GM12878 (cell line): ENCODE results near the gene ZNF879. TPM values are rescaled to one million over a fixed set of nuclear protein-coding genes. Genes with fewer than 3 reads are reported as not detected.

Experiments used
- ATAC-seq: fragments of 200-7000 bp; cut with Tn5 transposase; 3 replicates; pipeline ENCODE4 v1.9.1; 2020; ENCODE audit warnings: mild to moderate bottlenecking, moderate library complexity
- BruUV-seq: library from RNA; stranded (reverse); fragments of 400-500 nt; replicated peaks from 2 replicates; lab custom pipeline; 2021; lab: Mats Ljungman, UMichigan
- CTCF ChIA-PET: fragments of 300-600 bp; sonication (Branson Sonifier 250); formaldehyde crosslinking; extraction: SDS; loops from one replicate; lab custom pipeline; 2021; ENCODE audit warnings: inconsistent platforms; lab: Yijun Ruan, JAX
- POLR2A ChIA-PET: fragments of 350-600 bp; formaldehyde crosslinking; extraction: SDS; loops from one replicate; lab custom pipeline; 2021; ENCODE audit warnings: inconsistent platforms; lab: Charles Lee
- RAD21 ChIA-PET: fragments of 300-600 bp; sonication (Branson Sonifier 250); formaldehyde crosslinking; loops from one replicate; lab custom pipeline; 2023; ENCODE audit warnings: antibody characterized with exemption; ENCODE audit not compliant: unreplicated experiment; lab: Charles Lee
- SMC1A ChIA-PET: fragments of 300-600 bp; sonication (Branson Sonifier 250); formaldehyde crosslinking; loops from one replicate; lab custom pipeline; 2023; ENCODE audit not compliant: unreplicated experiment, uncharacterized antibody; lab: Charles Lee
- DNase-seq: peaks from one replicate; pipeline ENCODE4 v3.0.0-alpha.2; 2011; ENCODE audit warnings: low read depth, low spot score
- FAIRE-seq: peaks from 3 replicates; lab custom pipeline; 2011; peaks lifted over from hg19 to GRCh38; lab: Jason Lieb, UNC
- H2AFZ ChIP-seq: 2 replicates; pipeline ENCODE4 v1.6.0; 2011; ENCODE audit warnings: low read depth, low read length, control low read depth; ENCODE audit not compliant: control insufficient read depth
- H3K27ac ChIP-seq: 2 replicates; pipeline ENCODE4 v1.5.1; 2011; ENCODE audit warnings: control low read depth; ENCODE audit not compliant: control insufficient read depth, insufficient read depth
- H3K27me3 ChIP-seq, 2 experiments: replicated peaks in 1 of 2; 2 replicates each; pipeline versions ENCODE4 v1.6.0 to v1.6.1; 2011; ENCODE audit warnings: low read length in 1 of 2; ENCODE audit not compliant: control insufficient read depth in 2 of 2, insufficient read depth in 2 of 2
- H3K36me3 ChIP-seq, 2 experiments: 2 replicates each; pipeline ENCODE4 v1.5.1; 2011; ENCODE audit warnings: low read length in 1 of 2; ENCODE audit not compliant: control insufficient read depth in 2 of 2, insufficient read depth in 2 of 2
- H3K4me1 ChIP-seq: 2 replicates; pipeline ENCODE4 v1.6.1; 2011; ENCODE audit warnings: mild to moderate bottlenecking, low read length, moderate library complexity, mixed read lengths; ENCODE audit not compliant: control insufficient read depth, insufficient read depth
- H3K4me2 ChIP-seq: 2 replicates; pipeline ENCODE4 v1.6.0; 2011; ENCODE audit warnings: control low read depth; ENCODE audit not compliant: control insufficient read depth, insufficient read depth
- H3K4me3 ChIP-seq: fragments of 200-600 bp; sonication (generic); 2 replicates; pipeline ENCODE4 v1.5.1; 2016
- H3K79me2 ChIP-seq: 2 replicates; pipeline ENCODE4 v1.6.0; 2011; ENCODE audit warnings: low read length; ENCODE audit not compliant: control insufficient read depth, insufficient read depth
- H3K9ac ChIP-seq: 2 replicates; pipeline ENCODE4 v1.8.0; 2011; ENCODE audit warnings: low read length, control low read depth, mixed read lengths; ENCODE audit not compliant: control insufficient read depth, insufficient read depth
- H3K9me3 ChIP-seq: replicated peaks from 3 replicates; pipeline ENCODE4 v1.5.1; 2011; ENCODE audit warnings: mild to moderate bottlenecking, low read length; ENCODE audit not compliant: control insufficient read depth, insufficient read depth
- H4K20me1 ChIP-seq: 2 replicates; pipeline ENCODE4 v1.6.0; 2011; ENCODE audit not compliant: control insufficient read depth, insufficient read depth
- BRCA1 ChIP-seq: IDR thresholded peaks from 2 replicates; pipeline ENCODE4 v1.6.1; 2011; ENCODE audit warnings: low read depth, low read length, improper control_type of control experiment
- CBFB ChIP-seq: IDR thresholded peaks from 2 replicates; pipeline ENCODE4 v1.6.1; 2016; ENCODE audit warnings: antibody characterized with exemption, low read depth
- EED ChIP-seq: sonication (generic); IDR thresholded peaks from 2 replicates; pipeline ENCODE4 v1.6.1; 2016; ENCODE audit warnings: antibody characterized with exemption, low read depth
- IRF4 ChIP-seq: IDR thresholded peaks from 2 replicates; pipeline ENCODE4 v1.6.1; 2011; ENCODE audit warnings: low read depth, low read length
- NBN ChIP-seq: fragments of 450-650 bp; IDR thresholded peaks from 2 replicates; pipeline ENCODE4 v1.6.1; 2016
- NFIC ChIP-seq: IDR thresholded peaks from 2 replicates; pipeline ENCODE4 v1.6.1; 2012; ENCODE audit warnings: low read depth, mild to moderate bottlenecking, inconsistent platforms, low read length, moderate library complexity
- PKNOX1 ChIP-seq: fragments of 450-650 bp; IDR thresholded peaks from 2 replicates; pipeline ENCODE4 v1.6.1; 2016; ENCODE audit warnings: mild to moderate bottlenecking
- PML ChIP-seq: IDR thresholded peaks from 2 replicates; pipeline ENCODE4 v1.6.1; 2012; ENCODE audit warnings: low read length, inconsistent platforms
- RAD21 ChIP-seq: IDR thresholded peaks from 2 replicates; pipeline ENCODE4 v1.6.1; 2011; ENCODE audit warnings: mild to moderate bottlenecking, low read depth, low read length, moderate library complexity; ENCODE audit not compliant: insufficient read depth
- SIN3A ChIP-seq: IDR thresholded peaks from 2 replicates; pipeline ENCODE4 v1.6.1; 2012; ENCODE audit warnings: low read depth, low read length, improper control_type of control experiment
- USF1 ChIP-seq: IDR thresholded peaks from 2 replicates; pipeline ENCODE4 v1.6.1; 2011; ENCODE audit warnings: borderline replicate concordance, low read depth, mild to moderate bottlenecking, moderate library complexity, mixed read lengths, low read length; ENCODE audit not compliant: insufficient read depth; ENCODE audit errors: extremely low read length
- WGBS: methylation state at CpG from one replicate; pipeline ENCODE4 v1.1.6; 2016; ENCODE audit warnings: low lambda C conversion rate; ENCODE audit not compliant: insufficient replicate concordance, insufficient coverage; ENCODE audit errors: missing lambda C conversion rate; 5-methylcytosine and 5-hydroxymethylcytosine counted together
- in situ Hi-C: fragments of 300-500 bp; cut with MboI; formaldehyde crosslinking; loops from 9 replicates; pipeline ENCODE4 v1.14.3; 2018; ENCODE audit warnings: mixed read lengths
- intact Hi-C: fragments of 100-400 bp; cut with micrococcal nuclease; formaldehyde crosslinking; loops from one replicate; pipeline ENCODE4 v1.14.2; 2022; ENCODE audit not compliant: unreplicated experiment
- polyA plus RNA-seq, 11 experiments: library from polyadenylated mRNA; depleted of rRNA in 4 of 11; unstranded in 6 of 11; stranded (reverse) in 5 of 11; fragments of >200 nt; fragmentation: Nextera tagmentation in 4 of 11; fragmentation: Illumina TruSeq in 1 of 11; extraction: Ambion mirVana in 4 of 11; extraction: Trizol in 1 of 11; gene quantifications; 1 replicate in 1 of 11; 2 replicates in 10 of 11; pipeline versions ENCODE4 v1.2.1 to v1.2.3, GENCODE V29; 2011 to 2016; ENCODE audit warnings: inconsistent platforms in 2 of 11, missing spikeins in 2 of 11, low read depth in 1 of 11
- total RNA-seq, 4 experiments: library from RNA; depleted of rRNA in 3 of 4; stranded (reverse); fragments of >200 nt in 3 of 4; fragmentation: Illumina TruSeq in 1 of 4; extraction: Trizol in 1 of 4; gene quantifications; 2 replicates each; pipeline versions ENCODE4 v1.2.1 to v1.2.3, GENCODE V29; 2013 to 2021
- TF ChIP-seq, protein P1 (sequence below): IDR thresholded peaks from 2 replicates; pipeline ENCODE4 v1.6.1; 2012; ENCODE audit warnings: mild to moderate bottlenecking, low read depth, low read length
- TF ChIP-seq, protein P2 (sequence below): fragments of 450-650 bp; IDR thresholded peaks from 2 replicates; pipeline ENCODE4 v1.6.1; 2016; ENCODE audit warnings: mild to moderate bottlenecking, moderate library complexity, borderline replicate concordance

ZNF879 gene
- total and polyA plus RNA-seq, 10 of the 15 experiments (the other 5 are each of a cell fraction or from before 2014, with no cell fraction given): 0.03 TPM; not detected in 9

GRCh38 chr5:178981381-178981780 lies 42.2 kb upstream of the ZNF879 start:
- Histone ChIP-seq H3K27me3 (no peaks in the 10 kb centered on the region), H4K20me1 (no peaks in the 10 kb centered on the region), H3K79me2 (no peaks in the 10 kb centered on the region), H3K36me3 (no peaks in the 10 kb centered on the region), H3K9ac (no peak overlapping the region)
- 52% methylated on average over 15 of the region's 15 CpGs for WGBS
- in situ Hi-C loops: no loop called here
- no peak for ATAC-seq
- POLR2A ChIA-PET: no interaction called here
- no peak for TF ChIP-seq USF1
- TF ChIP-seq BRCA1: no peak
- TF ChIP-seq IRF4: no peak
- TF ChIP-seq, protein P1, sequence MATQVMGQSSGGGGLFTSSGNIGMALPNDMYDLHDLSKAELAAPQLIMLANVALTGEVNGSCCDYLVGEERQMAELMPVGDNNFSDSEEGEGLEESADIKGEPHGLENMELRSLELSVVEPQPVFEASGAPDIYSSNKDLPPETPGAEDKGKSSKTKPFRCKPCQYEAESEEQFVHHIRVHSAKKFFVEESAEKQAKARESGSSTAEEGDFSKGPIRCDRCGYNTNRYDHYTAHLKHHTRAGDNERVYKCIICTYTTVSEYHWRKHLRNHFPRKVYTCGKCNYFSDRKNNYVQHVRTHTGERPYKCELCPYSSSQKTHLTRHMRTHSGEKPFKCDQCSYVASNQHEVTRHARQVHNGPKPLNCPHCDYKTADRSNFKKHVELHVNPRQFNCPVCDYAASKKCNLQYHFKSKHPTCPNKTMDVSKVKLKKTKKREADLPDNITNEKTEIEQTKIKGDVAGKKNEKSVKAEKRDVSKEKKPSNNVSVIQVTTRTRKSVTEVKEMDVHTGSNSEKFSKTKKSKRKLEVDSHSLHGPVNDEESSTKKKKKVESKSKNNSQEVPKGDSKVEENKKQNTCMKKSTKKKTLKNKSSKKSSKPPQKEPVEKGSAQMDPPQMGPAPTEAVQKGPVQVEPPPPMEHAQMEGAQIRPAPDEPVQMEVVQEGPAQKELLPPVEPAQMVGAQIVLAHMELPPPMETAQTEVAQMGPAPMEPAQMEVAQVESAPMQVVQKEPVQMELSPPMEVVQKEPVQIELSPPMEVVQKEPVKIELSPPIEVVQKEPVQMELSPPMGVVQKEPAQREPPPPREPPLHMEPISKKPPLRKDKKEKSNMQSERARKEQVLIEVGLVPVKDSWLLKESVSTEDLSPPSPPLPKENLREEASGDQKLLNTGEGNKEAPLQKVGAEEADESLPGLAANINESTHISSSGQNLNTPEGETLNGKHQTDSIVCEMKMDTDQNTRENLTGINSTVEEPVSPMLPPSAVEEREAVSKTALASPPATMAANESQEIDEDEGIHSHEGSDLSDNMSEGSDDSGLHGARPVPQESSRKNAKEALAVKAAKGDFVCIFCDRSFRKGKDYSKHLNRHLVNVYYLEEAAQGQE: no peak
- TF ChIP-seq, protein P2, sequence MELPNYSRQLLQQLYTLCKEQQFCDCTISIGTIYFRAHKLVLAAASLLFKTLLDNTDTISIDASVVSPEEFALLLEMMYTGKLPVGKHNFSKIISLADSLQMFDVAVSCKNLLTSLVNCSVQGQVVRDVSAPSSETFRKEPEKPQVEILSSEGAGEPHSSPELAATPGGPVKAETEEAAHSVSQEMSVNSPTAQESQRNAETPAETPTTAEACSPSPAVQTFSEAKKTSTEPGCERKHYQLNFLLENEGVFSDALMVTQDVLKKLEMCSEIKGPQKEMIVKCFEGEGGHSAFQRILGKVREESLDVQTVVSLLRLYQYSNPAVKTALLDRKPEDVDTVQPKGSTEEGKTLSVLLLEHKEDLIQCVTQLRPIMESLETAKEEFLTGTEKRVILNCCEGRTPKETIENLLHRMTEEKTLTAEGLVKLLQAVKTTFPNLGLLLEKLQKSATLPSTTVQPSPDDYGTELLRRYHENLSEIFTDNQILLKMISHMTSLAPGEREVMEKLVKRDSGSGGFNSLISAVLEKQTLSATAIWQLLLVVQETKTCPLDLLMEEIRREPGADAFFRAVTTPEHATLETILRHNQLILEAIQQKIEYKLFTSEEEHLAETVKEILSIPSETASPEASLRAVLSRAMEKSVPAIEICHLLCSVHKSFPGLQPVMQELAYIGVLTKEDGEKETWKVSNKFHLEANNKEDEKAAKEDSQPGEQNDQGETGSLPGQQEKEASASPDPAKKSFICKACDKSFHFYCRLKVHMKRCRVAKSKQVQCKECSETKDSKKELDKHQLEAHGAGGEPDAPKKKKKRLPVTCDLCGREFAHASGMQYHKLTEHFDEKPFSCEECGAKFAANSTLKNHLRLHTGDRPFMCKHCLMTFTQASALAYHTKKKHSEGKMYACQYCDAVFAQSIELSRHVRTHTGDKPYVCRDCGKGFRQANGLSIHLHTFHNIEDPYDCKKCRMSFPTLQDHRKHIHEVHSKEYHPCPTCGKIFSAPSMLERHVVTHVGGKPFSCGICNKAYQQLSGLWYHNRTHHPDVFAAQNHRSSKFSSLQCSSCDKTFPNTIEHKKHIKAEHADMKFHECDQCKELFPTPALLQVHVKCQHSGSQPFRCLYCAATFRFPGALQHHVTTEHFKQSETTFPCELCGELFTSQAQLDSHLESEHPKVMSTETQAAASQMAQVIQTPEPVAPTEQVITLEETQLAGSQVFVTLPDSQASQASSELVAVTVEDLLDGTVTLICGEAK: no peak
- no peak for TF ChIP-seq NBN
- no peak for TF ChIP-seq PKNOX1
- no peak for TF ChIP-seq RAD21
- TF ChIP-seq EED: no peak
- TF ChIP-seq SIN3A: no peak
- no peak for TF ChIP-seq NFIC
- no peak for TF ChIP-seq CBFB
- TF ChIP-seq PML: no peak
- TF ChIP-seq, all 136 proteins: peak for 0
- Histone ChIP-seq H3K4me2 (no peak overlapping the region), H2AFZ (no peak overlapping the region), H3K4me1 (no peaks in the 10 kb centered on the region), H3K9me3 (no peaks in the 10 kb centered on the region; the same call in 2 of the 3 replicates), H3K4me3 (no peak overlapping the region), H3K27ac (no peak overlapping the region)
- RAD21 ChIA-PET: no interaction called here
- DNase-seq (no peak), FAIRE-seq (no peak)
- CTCF ChIA-PET: no interaction called here
- SMC1A ChIA-PET: no interaction called here
- intact Hi-C loops: no loop called here
- BruUV-seq: no TSS peak
